Activated CD4-positive, alpha-beta T cell treated with anti-CD3 and anti-CD28 coated beads, Interleukin-2, amount 50 U/mL, for 4 hours (primary cell): ENCODE measurements around the gene TBC1D14.

Experiments
- DNase-seq, 2 experiments: peaks; one replicate each; pipeline ENCODE4 v3.0.0-alpha.2; 2020

The TBC1D14 gene

DNA sequence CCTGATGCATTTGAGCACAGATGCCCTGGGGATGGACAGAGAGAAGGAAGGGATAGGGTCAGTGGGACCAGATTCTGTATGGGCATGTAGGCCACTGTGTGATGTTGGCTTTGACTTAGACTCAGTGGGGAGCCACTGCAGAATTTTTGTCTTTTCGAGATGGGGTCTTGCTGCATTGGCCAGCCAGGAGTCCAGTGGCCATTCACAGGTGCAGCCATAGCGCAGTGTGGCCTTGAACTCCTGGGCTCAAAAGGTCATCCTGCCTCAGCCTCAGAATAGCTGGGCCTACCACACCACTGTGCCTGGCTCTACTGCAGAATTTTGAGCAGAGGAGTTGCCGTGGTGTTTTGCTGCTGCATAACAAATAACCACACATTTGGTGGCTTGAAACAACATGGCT is 22.8 kb downstream of the TBC1D14 start:
- DNase-seq = no peak

DNA sequence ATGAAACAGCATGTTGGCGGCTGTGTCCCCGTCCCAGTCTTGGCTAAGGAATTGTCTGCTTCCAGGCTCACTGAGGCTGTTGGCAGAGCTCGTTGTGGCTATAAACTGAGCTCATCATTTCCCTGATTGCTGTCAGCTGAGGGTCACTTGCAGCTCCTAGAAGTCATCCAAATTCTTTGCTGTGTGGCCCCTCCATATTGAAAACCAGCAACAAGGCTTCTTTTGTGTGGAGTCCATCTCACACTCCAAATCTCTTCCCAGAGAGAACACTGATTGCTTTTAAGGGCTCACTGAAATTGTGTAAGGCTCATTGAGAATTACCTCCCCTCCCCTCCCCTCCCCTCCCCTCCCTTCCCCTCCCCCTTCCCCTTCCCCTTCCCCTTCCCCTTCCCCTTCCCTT is 23.3 kb downstream of the TBC1D14 start:
- DNase-seq = no peak

DNA sequence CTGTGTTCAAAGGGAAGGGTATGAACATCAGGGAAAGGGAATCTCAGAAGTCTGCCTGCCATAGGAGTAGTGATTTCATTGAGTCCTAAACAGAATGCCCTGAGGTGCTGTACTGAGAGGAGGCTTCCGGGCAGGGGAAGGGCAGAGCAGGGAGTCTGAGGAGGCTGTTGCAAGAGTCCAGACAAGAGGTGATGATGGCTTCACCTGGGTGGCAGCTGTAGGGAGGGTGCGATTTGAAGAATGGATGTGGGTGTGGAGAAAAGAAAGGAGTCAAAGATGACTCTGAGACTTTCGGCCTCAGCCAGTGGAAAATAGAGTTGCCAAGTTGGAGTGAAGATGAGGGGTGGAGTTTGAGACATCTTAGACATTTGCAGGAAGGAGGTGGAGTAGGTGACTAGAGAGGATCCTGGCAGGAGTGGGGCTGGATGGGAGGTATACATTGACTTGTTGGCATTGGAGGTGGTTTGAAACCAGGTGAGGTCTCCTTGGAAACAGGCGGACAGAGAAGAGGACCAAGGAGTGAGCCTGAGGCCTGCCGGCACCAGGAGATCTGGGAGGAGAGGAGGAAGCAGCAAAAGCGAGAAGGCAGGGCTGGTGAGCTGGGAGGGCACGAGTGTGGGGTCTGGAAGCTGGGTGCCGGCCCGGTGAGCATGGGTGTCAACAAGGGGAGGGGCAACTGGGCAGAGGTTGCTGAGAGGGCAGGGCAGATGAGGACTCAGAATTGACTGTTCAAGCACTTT is 24.2 kb downstream of the TBC1D14 start:
- DNase-seq = no peak

DNA sequence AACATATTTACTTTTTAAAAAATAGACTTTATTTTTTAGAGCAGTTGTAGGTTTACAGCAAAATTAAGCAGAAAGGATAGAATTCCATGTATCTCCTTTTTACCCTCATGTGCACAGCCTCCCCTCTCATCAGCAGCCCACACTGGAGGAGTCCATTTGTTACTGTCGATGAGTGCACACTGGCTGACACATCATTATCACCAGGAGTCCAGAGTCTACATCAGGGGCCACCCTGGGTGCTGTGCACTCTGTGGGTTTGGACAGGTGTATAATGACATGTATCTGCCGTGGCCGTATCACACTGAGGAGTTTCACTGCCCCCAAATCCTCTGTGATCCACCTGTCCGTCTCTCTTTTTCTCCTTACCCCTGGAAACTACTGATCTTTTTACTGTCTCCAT is 26.3 kb downstream of the TBC1D14 start:
- DNase-seq = no peak

DNA sequence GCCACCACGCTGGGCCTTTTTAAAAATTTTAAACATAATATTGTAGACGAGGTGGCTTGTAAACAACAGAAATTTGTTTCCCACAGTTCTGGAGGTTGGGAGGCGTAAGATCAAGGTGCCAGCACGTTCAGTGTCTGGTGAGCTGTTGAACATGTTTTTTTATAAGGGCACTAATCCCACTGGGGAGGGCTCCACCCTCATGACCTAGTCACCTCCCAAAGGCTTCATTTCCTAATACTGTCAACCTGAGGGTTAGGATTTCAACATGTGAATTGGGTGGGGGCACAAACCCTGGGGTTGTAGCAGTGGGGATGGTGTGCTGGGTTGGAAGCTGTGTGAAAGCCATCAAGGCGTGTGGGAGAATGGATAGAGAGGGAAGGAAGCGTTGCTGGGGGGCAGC is 27.6 kb downstream of the TBC1D14 start:
- DNase-seq = no peak

DNA sequence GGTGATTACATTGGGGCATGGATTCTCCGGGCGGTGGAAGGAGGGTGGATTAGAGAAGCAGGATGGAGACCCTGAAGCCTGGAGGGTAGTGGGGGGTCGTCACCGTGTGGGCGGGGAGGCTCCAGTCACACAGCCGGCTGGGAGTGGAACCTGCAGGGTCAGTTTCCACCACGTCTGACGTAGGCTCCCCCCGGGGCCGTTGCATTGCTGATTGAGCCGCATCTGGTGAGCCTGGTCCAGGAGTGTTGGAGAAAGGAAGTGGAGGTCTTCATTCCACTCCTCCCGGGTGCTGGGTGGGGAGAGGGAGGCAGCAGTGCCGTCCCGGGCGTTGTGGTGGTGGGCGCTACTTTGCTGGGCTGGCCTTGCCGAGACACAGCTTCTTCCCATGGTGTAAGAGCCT is 28.1 kb downstream of the TBC1D14 start:
- no peak for DNase-seq

DNA sequence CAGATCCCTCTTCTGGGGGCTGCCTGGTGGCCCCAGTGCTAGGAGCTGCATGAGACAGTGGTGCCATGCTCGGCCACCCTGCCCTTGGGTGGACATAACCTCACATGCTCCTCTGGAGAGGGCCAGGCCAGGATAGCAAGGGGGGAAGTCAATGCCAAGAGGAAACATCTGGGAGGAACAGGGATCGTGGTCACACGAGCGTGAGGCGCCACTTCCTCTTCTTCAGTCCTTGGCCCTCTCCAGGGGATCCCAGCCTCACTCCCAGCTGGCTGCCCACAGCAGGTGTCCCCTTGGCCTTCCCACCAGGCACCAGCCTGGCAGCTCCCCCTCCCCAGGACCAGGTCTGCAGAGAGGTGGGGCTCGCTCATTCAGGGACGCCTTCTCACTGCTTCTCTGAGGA is 28.6 kb downstream of the TBC1D14 start:
- DNase-seq = no peak

DNA sequence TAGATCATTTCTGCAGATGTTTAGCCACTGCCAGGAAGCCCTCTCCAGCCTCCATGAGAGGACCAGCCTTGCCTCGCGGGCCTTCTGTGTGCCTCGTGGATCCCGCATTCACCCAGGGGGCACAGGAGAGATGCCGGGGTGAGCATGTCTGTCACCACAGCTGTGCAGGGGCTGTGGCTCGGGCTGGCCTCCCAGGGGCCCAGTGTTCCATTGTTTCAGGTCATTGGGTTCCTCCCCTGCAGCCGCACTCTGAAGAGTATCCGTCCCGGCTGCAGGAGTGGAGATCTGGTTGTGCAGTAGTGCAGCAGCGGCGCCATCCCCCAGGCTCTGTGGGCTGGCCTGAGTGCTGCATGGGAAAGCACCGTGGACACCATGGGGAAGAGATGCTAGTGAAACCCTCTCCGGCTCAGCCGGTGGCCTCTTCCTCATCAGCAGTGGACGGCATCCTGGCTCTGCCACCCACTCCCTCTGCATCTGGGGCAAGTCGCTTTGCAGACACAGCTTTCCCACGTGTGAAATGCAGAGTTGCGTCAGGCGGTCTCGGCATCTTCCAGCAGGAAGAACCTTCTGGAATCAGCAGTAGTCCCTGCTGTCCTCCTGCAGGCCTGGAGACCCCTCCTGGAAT is 29.1 kb downstream of the TBC1D14 start:
- DNase-seq = no peak

GRCh38 chr4:6939761-6940743 is 30.4 kb downstream of the TBC1D14 start:
- DNase-seq = no peak

DNA sequence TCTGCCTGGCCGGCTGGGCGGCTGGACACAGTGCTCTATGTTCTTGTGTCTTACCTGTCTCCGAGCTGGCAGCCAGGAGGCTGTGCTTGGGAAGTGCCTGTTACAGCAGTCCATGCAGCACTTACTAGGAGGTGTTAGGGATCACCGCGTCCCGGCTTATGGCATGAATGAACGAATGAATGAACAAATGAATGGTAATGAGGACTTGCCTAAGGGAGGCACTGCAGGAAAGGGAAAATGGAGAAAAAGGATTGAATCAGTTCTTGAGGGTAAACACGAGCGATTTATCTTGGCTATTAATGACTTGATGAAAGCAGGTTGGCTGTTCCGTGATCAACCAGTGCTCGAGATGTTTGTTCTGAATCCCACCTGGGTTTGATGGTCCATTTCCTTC is 31.1 kb downstream of the TBC1D14 start:
- no peak for DNase-seq

- no peak for DNase-seq
Measured at GRCh38 chr4:6941796-6942195, 32.2 kb downstream of the TBC1D14 start.

DNA sequence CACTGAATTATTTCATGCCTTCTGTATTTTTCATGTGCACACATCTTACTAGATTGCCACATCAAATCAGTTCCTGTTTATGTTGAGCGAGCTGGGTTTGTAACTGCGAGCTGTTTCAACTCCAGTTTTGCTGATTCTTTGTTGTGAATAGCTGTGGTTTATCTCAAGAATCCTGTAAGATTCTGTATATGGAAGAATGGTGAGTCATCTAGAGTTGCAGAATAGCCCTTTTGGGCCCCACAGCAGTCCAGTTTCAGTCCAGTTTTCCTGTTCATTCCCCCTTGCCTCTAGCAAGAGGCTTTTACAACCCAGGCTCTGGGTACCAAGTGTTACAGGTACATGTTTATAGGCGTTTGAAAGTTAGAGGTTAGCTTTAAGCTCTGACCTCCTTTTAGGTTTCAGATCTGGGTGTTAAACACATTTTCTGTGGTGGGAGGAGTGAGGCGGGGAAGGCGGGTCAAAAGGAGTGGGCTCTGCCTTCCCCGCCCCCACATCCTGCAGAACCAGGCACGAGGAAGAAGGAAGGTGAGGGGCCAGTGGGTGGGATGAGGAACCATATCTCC is 32.7 kb downstream of the TBC1D14 start:
- peak; percentile 35 to 42 for DNase-seq

DNA sequence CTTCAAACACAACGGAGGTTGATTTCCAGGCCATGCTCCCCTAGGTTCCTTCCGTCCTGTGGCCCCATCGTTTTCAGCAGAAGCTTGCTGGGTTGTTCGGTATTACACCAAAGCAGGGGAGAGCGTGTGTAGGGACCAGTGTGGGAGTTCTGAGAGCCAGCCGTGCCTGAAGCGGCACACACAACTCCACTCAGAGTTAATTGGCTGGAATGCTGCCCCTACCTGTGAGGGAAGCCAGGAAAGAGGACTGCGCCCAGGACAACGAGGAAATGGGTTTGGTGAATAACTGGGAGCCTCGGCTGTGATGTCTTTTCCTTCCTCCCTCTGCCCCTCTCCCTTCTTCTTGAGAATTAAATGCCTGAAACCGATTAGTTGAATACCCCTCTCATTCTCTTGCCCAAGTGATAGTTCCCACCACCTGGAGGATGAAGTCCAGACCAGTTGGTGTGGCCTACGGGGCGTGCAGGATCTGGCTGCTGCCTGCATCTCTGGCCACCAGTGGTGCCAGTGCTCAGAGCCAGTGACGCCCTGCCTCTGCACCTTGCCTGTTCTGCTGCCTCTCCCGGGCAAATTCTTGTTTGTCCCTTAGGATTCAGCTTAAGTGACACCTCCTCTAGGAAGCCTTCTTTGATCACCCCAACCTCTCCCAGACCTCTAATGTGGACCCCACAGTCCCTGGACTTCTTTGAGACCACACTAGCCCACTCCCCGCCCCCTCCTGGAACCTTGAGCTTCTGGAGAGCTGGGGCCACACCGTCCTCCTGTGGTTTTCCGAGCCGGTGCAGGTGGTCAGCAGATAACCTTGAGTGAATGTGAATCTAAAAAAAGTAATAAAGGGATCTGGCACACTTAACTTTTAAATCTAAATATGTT is 33.6 kb downstream of the TBC1D14 start:
- DNase-seq = no peak

GRCh38 chr4:6943885-6944225 is 34.2 kb downstream of the TBC1D14 start:
- DNase-seq = no peak

- no peak for DNase-seq
Measured at GRCh38 chr4:6944301-6945051, 34.9 kb downstream of the TBC1D14 start.

GRCh38 chr4:6945052-6945409 is 35.4 kb downstream of the TBC1D14 start:
- no peak for DNase-seq

GRCh38 chr4:6946497-6946896 is 36.9 kb downstream of the TBC1D14 start:
- no peak for DNase-seq

DNA sequence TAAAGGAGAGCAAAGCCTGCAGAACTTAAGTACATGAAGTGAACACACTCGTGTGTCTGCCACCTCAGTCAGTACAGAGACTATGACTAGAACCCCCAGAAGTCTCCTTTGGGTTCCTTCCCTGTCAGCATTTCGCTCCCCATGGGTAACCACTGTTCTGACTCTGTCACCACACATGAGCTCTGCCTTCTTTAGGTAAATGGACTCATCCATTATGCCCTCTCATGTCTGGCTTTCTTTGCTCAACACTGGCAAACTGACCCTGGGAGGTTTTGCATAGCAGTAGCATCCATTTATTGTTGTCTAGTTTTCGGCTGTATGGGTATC is 38.5 kb downstream of the TBC1D14 start:
- no peak for DNase-seq

- no peak for DNase-seq
Measured at GRCh38 chr4:6951880-6952381, 42.3 kb downstream of the TBC1D14 start.

- no peak for DNase-seq
Measured at GRCh38 chr4:6953751-6954380, 44.2 kb downstream of the TBC1D14 start.

GRCh38 chr4:6955261-6955911 is 45.8 kb downstream of the TBC1D14 start:
- no peak for DNase-seq
